Upper lobe of right lung (tissue), 1 donor: ENCODE measurements around the gene CACNA2D4. TPM values are rescaled to one million over a fixed set of nuclear protein-coding genes. Genes with fewer than 3 reads are reported as not detected.

Experiments used
- ATAC-seq: fragments of 200-7000 bp; cut with Tn5 transposase; one replicate; pipeline ENCODE4 v1.9.1; 2020; ENCODE audit warnings: mild to moderate bottlenecking, moderate library complexity
- DNase-seq: peaks from one replicate; pipeline ENCODE4 v3.0.0-alpha.2; 2020
- H3K27ac ChIP-seq: fragments of 200-600 bp; one replicate; pipeline ENCODE4 v1.8.0; 2022
- H3K27me3 ChIP-seq: fragments of 200-600 bp; one replicate; pipeline ENCODE4 v1.8.0; 2022; ENCODE audit warnings: mild to moderate bottlenecking
- H3K36me3 ChIP-seq: fragments of 200-600 bp; one replicate; pipeline ENCODE4 v1.8.0; 2022
- H3K4me1 ChIP-seq: fragments of 200-600 bp; one replicate; pipeline ENCODE4 v1.8.0; 2022
- H3K4me3 ChIP-seq: fragments of 200-600 bp; one replicate; pipeline ENCODE4 v1.8.0; 2022; ENCODE audit warnings: mild to moderate bottlenecking
- H3K9me3 ChIP-seq: fragments of 200-600 bp; one replicate; pipeline ENCODE4 v1.8.0; 2022
- intact Hi-C: fragments of 100-400 bp; cut with DNase I; formaldehyde crosslinking; loops from one replicate; pipeline ENCODE4 v1.11.0; 2022
- total RNA-seq: library from RNA; stranded (reverse); fragmentation: NEBNext Ultra II Directional; extraction: Animal tissue kit (Norgen Biotek cat#: 25700); gene quantifications from one replicate; pipeline ENCODE4 v1.2.1, GENCODE V29; 2021
- TF ChIP-seq, protein P1 (sequence below): fragments of 200-600 bp; IDR thresholded peaks from one replicate; pipeline ENCODE4 v1.8.0; 2022; ENCODE audit warnings: antibody characterized with exemption
- donor health status: DM: no; HTN: yes; CAD: no; lungs with severe emphysema.

Gene CACNA2D4
- total RNA-seq, 1 donor from 2014 or later = 5.5 TPM

DNA sequence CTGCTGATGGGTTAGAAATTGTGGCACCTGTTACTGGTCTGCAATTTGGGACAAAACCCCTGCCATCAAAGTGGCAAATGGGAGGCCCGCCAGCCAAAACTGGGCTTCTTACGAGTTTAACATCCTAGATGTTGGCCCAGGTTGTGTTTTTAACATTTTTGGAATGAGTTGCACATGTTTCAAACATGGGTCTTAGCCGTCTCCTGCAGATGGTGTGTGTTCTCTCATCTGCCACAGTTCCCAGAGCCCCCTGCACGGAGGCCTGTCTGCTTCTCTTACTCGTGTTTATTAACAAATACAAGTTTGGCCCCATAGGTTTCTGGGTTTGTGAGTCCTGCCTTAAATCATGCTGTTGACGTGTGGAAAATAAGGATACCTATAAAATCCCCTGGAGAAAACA is 46.5 kb downstream of the CACNA2D4 start:
- Histone ChIP-seq H3K9me3 (no peaks in the 10 kb centered on the region), H3K27me3 (peaks cover 10% of the 10 kb centered on the region), H3K36me3 (no peaks in the 10 kb centered on the region), H3K4me1 (no peaks in the 10 kb centered on the region), H3K4me3 (no peak overlapping the region), H3K27ac (no peak overlapping the region)
- intact Hi-C loops = no loop called here
- DNase-seq (no peak), ATAC-seq (no peak)
- TF ChIP-seq, protein P1, sequence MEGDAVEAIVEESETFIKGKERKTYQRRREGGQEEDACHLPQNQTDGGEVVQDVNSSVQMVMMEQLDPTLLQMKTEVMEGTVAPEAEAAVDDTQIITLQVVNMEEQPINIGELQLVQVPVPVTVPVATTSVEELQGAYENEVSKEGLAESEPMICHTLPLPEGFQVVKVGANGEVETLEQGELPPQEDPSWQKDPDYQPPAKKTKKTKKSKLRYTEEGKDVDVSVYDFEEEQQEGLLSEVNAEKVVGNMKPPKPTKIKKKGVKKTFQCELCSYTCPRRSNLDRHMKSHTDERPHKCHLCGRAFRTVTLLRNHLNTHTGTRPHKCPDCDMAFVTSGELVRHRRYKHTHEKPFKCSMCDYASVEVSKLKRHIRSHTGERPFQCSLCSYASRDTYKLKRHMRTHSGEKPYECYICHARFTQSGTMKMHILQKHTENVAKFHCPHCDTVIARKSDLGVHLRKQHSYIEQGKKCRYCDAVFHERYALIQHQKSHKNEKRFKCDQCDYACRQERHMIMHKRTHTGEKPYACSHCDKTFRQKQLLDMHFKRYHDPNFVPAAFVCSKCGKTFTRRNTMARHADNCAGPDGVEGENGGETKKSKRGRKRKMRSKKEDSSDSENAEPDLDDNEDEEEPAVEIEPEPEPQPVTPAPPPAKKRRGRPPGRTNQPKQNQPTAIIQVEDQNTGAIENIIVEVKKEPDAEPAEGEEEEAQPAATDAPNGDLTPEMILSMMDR = no peak

DNA sequence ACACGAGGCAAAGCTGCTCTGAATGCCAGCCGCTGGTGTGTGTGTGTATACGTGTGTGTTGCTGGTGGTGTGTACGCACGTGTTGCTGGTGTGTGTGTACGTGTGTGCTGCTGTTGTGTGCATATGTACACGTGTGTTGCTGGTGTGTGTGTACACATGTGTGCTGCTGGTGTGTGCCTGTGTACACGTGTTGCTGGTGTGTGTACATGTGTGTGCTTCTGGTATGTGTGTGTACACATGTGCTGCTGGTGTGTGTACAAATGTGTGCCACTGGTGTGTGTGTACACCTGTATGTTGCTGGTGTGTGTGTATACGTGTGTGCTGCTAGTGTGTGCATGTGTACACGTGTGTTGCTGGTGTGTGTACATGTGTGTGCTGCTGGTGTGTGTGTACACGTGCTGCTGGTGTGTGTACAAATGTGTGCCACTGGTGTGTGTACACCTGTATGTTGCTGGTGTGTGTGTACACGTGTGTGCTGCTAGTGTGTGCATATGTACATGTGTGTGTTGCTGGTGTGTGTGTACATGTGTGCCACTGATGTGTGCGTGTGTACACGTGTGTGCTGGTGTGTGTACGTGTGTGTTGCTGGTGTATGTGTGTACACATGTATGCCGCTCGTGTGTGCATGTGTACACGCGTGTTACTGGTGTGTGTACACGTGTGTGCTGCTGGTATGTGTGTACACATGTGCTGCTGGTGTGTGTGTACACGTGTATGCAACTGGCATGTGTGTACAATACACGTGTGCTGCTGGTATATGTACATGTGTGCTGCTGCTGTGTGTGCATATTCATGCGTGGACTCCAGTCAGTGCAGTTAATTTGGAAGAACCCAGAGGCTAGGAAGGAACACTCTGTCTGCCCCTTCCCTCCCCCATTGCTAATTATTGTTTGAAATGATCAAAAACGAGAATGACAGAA is 47.2 kb downstream of the CACNA2D4 start:
- H3K27me3 ChIP-seq = peaks cover 10% of the 10 kb centered on the region
- no peak for ATAC-seq
- H3K9me3 ChIP-seq = no peaks in the 10 kb centered on the region
- no peak overlapping the region for H3K4me3 ChIP-seq
- no peak for DNase-seq
- no peaks in the 10 kb centered on the region for H3K36me3 ChIP-seq
- no peaks in the 10 kb centered on the region for H3K4me1 ChIP-seq
- TF ChIP-seq, protein P1 = no peak
- H3K27ac ChIP-seq = no peak overlapping the region
- intact Hi-C loops = no loop called here

DNA sequence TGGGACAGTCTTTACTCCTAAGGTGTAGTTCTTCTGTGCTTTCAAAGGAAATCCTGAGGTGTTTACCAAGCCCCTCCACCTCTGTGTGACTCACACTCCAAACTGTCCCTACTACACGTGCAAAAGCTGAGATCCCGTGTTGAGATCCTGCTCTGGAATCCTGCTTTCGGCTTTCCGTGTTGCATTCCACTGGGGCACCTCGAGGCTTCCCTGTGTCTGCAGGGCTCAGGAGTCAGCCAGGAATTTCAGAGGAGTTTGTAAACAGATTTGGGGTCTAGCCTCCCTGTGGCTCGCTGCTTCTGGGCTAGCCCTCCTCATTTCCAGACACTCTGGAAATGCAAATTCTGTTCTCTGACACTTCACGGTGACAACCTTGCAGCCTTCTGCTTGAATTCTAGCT is 48.4 kb downstream of the CACNA2D4 start:
- ATAC-seq = no peak
- DNase-seq = no peak

DNA sequence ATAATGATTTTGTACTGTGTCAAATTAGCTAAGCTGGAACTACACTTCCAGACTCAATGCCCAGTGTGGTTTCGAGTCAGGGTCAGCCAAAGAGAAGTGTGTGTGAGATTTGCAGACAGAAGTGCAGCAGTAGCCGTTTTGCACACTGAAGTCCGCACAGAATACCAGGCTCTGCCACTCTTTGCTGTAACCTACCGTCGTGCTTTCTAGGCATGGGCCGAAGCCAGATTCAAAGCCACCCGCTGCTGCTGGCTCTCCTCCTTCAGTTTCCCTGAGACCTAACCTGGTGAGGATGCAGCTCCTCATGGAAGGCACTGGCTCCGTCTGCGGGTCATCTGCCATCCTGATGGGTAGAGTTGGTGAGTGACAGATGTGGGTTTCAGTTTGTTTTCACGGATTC is 49.3 kb downstream of the CACNA2D4 start:
- DNase-seq (no peak), ATAC-seq (no peak)
- H3K27ac ChIP-seq = no peak overlapping the region
- intact Hi-C loops = no loop called here
- no peak overlapping the region for H3K4me3 ChIP-seq
- no peaks in the 10 kb centered on the region for H3K27me3 ChIP-seq
- no peaks in the 10 kb centered on the region for H3K9me3 ChIP-seq
- TF ChIP-seq, protein P1 = no peak
- H3K4me1 ChIP-seq = no peaks in the 10 kb centered on the region
- no peaks in the 10 kb centered on the region for H3K36me3 ChIP-seq

More for the DNA sequence above, 48.4 kb downstream of the CACNA2D4 start:
- TF ChIP-seq, protein P1 = no peak
- Histone ChIP-seq H3K4me1 (no peaks in the 10 kb centered on the region), H3K9me3 (no peaks in the 10 kb centered on the region), H3K27me3 (peaks cover 3% of the 10 kb centered on the region), H3K36me3 (no peaks in the 10 kb centered on the region), H3K27ac (no peak overlapping the region), H3K4me3 (no peak overlapping the region)
- intact Hi-C loops = no loop called here

DNA sequence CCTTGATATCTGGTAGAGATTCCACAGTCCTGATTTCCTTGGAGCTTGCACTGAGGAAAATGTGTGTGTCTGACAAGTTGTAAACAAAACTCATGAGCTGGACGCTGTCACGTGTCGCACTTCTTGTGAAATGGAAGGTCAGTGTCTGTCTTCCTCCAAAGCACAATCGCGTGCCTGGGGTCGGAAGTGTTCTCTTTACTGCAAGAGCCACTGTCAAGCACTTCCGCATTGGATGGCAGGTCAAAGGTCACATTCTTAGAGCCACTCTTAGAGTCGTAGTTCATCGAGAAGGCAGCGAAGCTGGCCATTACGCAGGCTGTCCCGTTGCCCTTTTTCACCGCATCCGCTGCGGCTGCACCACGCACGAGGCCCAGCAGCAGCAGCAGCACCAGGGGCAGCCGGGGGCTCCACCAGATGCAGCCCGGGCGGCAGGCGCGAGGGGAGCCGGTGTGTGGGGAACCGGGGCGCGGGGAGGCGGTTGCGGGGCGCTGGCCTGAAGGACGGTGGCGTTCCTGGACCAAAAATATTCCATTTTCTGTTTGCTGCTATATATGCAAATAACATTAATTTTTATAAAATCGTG is 53.1 kb downstream of the CACNA2D4 start:
- no peak overlapping the region for H3K4me3 ChIP-seq
- ATAC-seq (no peak), DNase-seq (no peak)
- H3K27me3 ChIP-seq = no peaks in the 10 kb centered on the region
- no peaks in the 10 kb centered on the region for H3K36me3 ChIP-seq
- no peak overlapping the region for H3K27ac ChIP-seq
- H3K9me3 ChIP-seq = no peaks in the 10 kb centered on the region
- no peaks in the 10 kb centered on the region for H3K4me1 ChIP-seq
- TF ChIP-seq, protein P1 = no peak
- intact Hi-C loops = no loop called here
